OCI-LY1 (cell line): ENCODE results near the gene RNF13.

Experiments used
- EZH2 ChIP-seq: fragments of 200-600 bp; sonication (generic), shearing (Covaris generic); IDR thresholded peaks from 2 replicates; pipeline ENCODE4 v1.8.0; 2017; ENCODE audit warnings: borderline replicate concordance, mixed run types, mild to moderate bottlenecking, antibody characterized with exemption, low read length, moderate library complexity, mixed read lengths
- TF ChIP-seq, protein P1 (sequence below): fragments of 200-600 bp; sonication (generic), shearing (Covaris generic); IDR thresholded peaks from 2 replicates; pipeline ENCODE4 v1.5.1; 2017; ENCODE audit warnings: mild to moderate bottlenecking, antibody characterized with exemption, low read length, moderate library complexity, mixed read lengths

DNA sequence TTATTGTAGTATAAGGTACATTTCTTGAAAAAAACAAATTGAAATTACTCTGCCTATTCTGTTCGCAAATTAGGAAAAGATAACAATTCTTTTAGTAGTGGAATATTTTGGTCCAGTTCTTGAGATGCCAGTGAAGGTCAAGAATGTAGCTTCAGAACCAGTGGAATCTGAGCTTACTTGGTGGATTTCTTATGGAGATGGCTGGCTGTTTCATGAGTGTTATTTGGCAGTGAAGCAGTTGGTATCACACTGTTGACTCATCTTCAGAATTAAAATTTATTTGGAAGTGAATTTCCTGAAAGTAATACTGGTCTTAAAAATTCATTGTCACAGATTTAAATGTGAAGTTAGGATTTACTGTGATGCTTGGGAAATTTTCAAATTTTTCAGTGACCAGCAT, 19.1 kb downstream of the RNF13 start:
- TF ChIP-seq, protein P1, sequence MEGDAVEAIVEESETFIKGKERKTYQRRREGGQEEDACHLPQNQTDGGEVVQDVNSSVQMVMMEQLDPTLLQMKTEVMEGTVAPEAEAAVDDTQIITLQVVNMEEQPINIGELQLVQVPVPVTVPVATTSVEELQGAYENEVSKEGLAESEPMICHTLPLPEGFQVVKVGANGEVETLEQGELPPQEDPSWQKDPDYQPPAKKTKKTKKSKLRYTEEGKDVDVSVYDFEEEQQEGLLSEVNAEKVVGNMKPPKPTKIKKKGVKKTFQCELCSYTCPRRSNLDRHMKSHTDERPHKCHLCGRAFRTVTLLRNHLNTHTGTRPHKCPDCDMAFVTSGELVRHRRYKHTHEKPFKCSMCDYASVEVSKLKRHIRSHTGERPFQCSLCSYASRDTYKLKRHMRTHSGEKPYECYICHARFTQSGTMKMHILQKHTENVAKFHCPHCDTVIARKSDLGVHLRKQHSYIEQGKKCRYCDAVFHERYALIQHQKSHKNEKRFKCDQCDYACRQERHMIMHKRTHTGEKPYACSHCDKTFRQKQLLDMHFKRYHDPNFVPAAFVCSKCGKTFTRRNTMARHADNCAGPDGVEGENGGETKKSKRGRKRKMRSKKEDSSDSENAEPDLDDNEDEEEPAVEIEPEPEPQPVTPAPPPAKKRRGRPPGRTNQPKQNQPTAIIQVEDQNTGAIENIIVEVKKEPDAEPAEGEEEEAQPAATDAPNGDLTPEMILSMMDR: no peak
- no peak for TF ChIP-seq EZH2
